ENCODE measurements around the gene CTDSP2.
A peak's percentile ranks its signal among the peaks of the same experiment; 100 is the strongest.

DNA sequence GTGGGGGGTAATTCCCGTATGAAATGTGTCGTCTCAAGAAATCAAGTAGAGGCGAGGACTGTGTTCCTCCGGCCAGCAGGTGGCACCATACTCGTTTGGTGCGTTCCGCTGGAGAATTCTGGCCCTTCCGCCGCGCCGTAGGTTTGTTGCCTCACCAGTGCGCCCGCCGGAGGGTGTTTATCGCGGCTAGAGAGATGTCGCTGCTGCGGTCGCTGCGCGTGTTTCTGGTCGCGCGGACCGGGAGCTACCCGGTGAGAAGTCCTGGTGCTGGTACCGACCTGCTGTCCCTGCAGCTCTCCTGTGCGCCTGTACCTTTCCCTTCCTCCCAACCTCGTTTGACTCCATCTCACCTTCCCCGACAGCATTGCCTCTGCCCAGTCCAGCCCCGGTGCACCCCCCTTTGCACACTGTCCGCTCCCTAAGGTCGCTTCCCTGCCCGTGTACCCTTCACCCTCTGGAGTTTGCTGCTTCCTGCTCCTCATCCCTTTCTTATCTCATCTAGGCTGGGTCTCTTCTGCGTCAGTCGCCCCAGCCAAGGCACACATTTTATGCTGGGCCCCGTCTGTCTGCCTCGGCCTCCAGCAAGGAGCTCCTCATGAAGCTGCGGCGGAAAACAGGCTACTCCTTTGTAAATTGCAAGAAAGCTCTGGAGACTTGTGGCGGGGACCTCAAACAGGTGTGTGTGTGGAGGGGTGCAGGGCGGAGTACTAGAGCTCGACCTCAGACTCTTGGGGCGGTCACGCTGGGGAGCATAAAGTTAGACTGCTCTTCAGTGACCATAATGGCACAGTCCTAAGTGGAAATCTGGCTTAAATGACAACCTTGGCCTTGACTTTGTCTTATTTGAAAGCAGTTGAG, 63.7 kb downstream of the CTDSP2 start, which contains the start of gene TSFM:
- TF ChIP-seq, protein P1, sequence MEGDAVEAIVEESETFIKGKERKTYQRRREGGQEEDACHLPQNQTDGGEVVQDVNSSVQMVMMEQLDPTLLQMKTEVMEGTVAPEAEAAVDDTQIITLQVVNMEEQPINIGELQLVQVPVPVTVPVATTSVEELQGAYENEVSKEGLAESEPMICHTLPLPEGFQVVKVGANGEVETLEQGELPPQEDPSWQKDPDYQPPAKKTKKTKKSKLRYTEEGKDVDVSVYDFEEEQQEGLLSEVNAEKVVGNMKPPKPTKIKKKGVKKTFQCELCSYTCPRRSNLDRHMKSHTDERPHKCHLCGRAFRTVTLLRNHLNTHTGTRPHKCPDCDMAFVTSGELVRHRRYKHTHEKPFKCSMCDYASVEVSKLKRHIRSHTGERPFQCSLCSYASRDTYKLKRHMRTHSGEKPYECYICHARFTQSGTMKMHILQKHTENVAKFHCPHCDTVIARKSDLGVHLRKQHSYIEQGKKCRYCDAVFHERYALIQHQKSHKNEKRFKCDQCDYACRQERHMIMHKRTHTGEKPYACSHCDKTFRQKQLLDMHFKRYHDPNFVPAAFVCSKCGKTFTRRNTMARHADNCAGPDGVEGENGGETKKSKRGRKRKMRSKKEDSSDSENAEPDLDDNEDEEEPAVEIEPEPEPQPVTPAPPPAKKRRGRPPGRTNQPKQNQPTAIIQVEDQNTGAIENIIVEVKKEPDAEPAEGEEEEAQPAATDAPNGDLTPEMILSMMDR (IDR thresholded peaks at IDR 0.05; ENCODE audit: low read depth, low read length, poor library complexity, severe bottlenecking): peak; percentile 91
- TF ChIP-seq EZH2phosphoT487 (IDR thresholded peaks at IDR 0.05; ENCODE audit: borderline replicate concordance, low read length): no peak
